Prostate gland (tissue), 2 donors: ENCODE measurements around the gene HJURP.

Source experiments
- POLR2A ChIP-seq: fragments of 450-650 bp; IDR thresholded peaks from one replicate; pipeline ENCODE4 v1.6.1; 2016; ENCODE audit warnings: antibody characterized with exemption, mild to moderate bottlenecking
- POLR2AphosphoS5 ChIP-seq: sonication (generic); formaldehyde crosslinking; IDR thresholded peaks from one replicate; pipeline ENCODE4 v1.6.1; 2017; ENCODE audit warnings: antibody characterized with exemption
- TF ChIP-seq, protein P1 (sequence below), 4 experiments: fragments of 200-600 bp in 2 of 4; fragments of 450-650 bp in 2 of 4; sonication (generic) in 2 of 4; IDR thresholded peaks; 1 replicate in 3 of 4; 2 replicates in 1 of 4; pipeline ENCODE4 v1.5.1; 2016 to 2019; ENCODE audit warnings: antibody characterized with exemption in 4 of 4, mild to moderate bottlenecking in 2 of 4, moderate library complexity in 2 of 4

DNA sequence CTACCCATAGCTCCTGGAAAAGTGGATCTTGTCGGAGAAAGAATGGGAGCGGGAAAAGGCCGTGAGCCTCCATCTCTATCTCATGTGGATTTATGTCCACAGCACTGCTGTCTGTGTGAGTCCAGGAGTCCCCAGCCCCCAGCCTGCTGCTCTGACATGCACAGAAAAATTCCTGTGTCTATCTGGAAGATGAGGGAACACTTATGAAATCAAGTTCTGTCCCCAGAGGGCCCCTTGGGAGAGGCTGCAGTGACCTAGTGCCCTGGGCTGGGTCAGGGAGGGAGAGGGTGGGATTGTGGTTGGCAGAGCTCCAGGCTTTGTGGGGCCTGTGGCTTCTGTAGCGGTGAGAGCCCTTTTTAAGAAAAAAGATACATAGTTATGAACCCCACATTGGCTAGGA is 37.6 kb downstream of the HJURP start:
- TF ChIP-seq, protein P1, sequence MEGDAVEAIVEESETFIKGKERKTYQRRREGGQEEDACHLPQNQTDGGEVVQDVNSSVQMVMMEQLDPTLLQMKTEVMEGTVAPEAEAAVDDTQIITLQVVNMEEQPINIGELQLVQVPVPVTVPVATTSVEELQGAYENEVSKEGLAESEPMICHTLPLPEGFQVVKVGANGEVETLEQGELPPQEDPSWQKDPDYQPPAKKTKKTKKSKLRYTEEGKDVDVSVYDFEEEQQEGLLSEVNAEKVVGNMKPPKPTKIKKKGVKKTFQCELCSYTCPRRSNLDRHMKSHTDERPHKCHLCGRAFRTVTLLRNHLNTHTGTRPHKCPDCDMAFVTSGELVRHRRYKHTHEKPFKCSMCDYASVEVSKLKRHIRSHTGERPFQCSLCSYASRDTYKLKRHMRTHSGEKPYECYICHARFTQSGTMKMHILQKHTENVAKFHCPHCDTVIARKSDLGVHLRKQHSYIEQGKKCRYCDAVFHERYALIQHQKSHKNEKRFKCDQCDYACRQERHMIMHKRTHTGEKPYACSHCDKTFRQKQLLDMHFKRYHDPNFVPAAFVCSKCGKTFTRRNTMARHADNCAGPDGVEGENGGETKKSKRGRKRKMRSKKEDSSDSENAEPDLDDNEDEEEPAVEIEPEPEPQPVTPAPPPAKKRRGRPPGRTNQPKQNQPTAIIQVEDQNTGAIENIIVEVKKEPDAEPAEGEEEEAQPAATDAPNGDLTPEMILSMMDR (IDR thresholded peaks at IDR 0.05), result no peak
- no peak for TF ChIP-seq POLR2A
- TF ChIP-seq POLR2AphosphoS5, result no peak
